Measurements from ENCODE around the gene TTLL9.
A peak's percentile ranks its signal among the peaks of the same experiment; 100 is the strongest.

DNA sequence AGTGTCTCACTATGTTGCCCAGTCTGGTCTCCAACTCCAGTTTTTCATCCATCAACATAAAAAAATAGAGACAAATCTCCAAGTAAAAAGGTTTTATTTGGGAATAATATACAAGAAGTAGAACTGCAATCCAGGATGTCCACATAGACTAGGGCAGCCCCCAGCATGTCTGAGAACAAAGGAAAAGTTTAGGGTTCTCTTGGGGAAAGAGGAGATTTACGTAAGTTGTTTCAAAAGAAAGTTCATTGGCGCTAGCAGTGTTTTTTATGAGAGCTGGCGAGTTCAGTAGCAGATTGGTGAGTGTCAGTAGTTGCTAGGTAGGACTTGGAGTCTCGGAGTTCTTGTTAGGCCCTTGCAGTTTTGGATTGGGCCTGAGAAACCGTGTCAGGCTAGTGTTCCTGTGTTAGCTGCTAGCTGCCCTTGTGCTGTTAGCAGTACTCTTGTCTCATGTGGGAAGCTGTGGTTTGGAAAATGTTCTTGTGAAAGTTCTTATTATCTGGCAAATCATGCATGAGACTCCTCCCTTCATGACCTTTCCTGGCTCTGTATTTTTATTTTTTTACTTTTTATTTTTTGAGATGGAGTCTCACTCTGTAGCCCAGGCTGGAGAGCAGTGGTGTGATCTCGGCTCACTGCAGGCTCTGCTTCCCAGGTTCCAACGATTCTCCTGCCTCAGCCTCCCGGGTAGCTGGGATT is 24.7 kb downstream of the TTLL9 start:
- TF ChIP-seq, protein P1, sequence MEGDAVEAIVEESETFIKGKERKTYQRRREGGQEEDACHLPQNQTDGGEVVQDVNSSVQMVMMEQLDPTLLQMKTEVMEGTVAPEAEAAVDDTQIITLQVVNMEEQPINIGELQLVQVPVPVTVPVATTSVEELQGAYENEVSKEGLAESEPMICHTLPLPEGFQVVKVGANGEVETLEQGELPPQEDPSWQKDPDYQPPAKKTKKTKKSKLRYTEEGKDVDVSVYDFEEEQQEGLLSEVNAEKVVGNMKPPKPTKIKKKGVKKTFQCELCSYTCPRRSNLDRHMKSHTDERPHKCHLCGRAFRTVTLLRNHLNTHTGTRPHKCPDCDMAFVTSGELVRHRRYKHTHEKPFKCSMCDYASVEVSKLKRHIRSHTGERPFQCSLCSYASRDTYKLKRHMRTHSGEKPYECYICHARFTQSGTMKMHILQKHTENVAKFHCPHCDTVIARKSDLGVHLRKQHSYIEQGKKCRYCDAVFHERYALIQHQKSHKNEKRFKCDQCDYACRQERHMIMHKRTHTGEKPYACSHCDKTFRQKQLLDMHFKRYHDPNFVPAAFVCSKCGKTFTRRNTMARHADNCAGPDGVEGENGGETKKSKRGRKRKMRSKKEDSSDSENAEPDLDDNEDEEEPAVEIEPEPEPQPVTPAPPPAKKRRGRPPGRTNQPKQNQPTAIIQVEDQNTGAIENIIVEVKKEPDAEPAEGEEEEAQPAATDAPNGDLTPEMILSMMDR (IDR thresholded peaks at IDR 0.05), result no peak
- TF ChIP-seq POLR2A (IDR thresholded peaks at IDR 0.05), result peak in 1 of 4 donors; percentile 15

All from esophagus squamous epithelium (tissue), 4 donors.